ENCODE results near the gene FAM20B.
"Not testable (repeated sequence)": the region's sequence is repeated elsewhere in the genome, so short reads cannot be mapped to it uniquely, and the experiment has no call there.

Gene FAM20B, protein sequence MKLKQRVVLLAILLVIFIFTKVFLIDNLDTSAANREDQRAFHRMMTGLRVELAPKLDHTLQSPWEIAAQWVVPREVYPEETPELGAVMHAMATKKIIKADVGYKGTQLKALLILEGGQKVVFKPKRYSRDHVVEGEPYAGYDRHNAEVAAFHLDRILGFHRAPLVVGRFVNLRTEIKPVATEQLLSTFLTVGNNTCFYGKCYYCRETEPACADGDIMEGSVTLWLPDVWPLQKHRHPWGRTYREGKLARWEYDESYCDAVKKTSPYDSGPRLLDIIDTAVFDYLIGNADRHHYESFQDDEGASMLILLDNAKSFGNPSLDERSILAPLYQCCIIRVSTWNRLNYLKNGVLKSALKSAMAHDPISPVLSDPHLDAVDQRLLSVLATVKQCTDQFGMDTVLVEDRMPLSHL

DNA sequence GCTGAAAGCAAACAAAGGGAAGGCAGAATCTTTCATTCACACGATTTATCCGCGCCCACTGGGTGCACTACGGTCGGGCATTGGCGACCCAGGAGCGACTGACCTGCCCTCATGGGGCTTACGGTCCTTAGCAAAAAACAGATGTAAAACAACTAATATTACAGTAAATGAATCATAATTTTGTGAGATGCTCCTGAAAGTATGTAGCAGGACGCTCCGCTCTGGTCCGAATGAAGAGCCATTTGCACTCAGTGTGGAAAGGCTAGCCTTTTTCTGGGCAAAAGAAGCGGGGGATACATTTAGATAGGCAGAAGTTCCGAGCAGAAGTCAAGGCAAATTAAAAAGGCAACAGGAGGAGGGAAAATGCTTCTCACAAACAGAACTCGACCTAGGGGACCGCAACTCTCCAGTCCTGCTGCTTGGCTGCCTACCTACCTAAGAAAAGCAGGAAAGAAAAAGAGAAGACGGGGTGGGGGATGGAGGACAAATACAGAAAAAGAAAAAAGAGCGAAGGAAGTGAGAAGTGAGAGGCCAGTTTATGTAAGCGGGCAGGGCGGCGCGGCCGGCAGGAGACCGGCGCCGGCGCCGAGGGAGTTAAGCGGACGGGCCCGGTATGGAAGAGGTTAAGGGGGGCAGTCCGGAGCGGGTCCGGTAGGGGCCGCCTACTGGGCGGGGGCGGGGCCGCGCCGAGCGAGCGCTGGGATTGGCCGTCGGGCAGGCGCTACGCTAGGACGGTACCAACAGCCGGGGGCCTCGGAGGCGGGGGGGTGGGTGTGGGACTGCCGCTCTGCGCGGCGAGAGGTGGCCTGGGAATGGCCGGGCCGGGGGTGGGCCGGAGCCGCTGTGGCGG is at the start of gene FAM20B:
Gene FAM20B (plus strand): TSS at position 770 of the 850 bp plus-strand sequence. CDS start 17,954 bp downstream, outside the sequence.
- no peaks in the 10 kb centered on the region for H3K9me3 ChIP-seq (ENCODE audit: control insufficient read depth in 5 of 5, low read length in 5 of 5)
- H3K4me3 ChIP-seq (ENCODE audit: low read depth in 1 of 5, low read length in 5 of 5) = peak within 1 kb of the TSS; percentile 77 to 88 (median 80)
- H3K9ac ChIP-seq (ENCODE audit: low read length in 5 of 5) = peak within 1 kb of the TSS; percentile 30 to 98 (median 91)
- no peaks in the 10 kb centered on the region for H3K27me3 ChIP-seq (ENCODE audit: control insufficient read depth in 5 of 5, insufficient read depth in 4 of 5, low read length in 5 of 5)
- no peaks in the 10 kb centered on the region for H3K36me3 ChIP-seq (ENCODE audit: control insufficient read depth in 5 of 5, insufficient read depth in 5 of 5, low read length in 5 of 5)
- H3K27ac ChIP-seq (ENCODE audit: low read depth, low read length) = peak within 1 kb of the TSS; percentile 85
- H3K4me1 ChIP-seq (ENCODE audit: control insufficient read depth in 5 of 5, insufficient read depth in 5 of 5, low read length in 5 of 5) = peaks cover 2 to 38% (median 34%) of the 10 kb centered on the region in 5 donors

DNA sequence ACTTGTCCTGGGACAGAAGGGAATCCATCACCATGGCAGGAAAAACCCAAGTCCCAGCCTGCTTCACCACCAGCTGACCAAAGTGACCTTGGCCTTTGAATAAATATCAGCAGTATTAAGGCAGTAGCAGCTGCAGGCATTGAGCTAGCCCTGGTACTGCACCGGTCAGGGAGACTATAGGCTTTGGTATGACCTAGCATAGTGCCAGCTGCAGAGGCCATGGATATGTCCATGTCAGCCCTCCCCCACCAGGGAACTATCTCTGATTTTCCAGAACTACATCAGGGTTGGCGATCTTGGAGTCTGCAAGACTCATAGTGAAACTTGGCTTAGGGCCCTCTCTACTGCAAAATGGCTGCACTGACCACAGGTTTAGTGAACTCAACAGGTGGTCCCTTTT is 49.2 kb upstream of the FAM20B start:
- Histone ChIP-seq H3K36me3 (ENCODE audit: control insufficient read depth in 5 of 5, insufficient read depth in 5 of 5, low read length in 5 of 5) (no peaks in the 10 kb centered on the region), H3K9me3 (ENCODE audit: control insufficient read depth in 5 of 5, low read length in 5 of 5) (peaks cover 4 to 24% (median 12%) of the 10 kb centered on the region in 5 donors), H3K4me1 (ENCODE audit: control insufficient read depth in 5 of 5, insufficient read depth in 5 of 5, low read length in 5 of 5) (peaks cover 0 to 8% (median 0%) of the 10 kb centered on the region in 5 donors), H3K27me3 (ENCODE audit: control insufficient read depth in 5 of 5, insufficient read depth in 4 of 5, low read length in 5 of 5) (no peaks in the 10 kb centered on the region), H3K27ac (ENCODE audit: low read depth, low read length) (no peak overlapping the region), H3K4me3 (ENCODE audit: low read depth in 1 of 5, low read length in 5 of 5) (no peak overlapping the region), H3K9ac (ENCODE audit: low read length in 5 of 5) (no peak overlapping the region)

DNA sequence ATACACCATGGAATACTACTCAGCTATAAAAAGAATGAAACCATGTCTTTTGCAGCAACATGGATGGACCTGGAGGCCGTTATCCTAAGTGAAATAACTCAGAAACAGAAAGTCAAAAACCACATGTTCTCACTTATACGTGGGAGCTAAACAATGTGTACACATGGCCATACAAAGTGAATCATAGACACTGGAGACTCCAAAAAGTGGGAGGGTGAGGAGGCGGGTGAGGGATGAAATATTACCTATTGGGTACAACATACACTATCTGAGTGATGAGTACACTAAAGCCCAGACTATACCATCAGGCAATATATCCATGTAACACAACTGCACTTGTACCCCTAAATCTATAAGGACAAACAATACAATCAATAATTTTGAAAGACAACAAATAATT is 39.5 kb upstream of the FAM20B start:
- no peaks in the 10 kb centered on the region for H3K9me3 ChIP-seq (ENCODE audit: control insufficient read depth in 5 of 5, low read length in 5 of 5)
- H3K36me3 ChIP-seq (ENCODE audit: control insufficient read depth in 5 of 5, insufficient read depth in 5 of 5, low read length in 5 of 5) = no peaks in the 10 kb centered on the region
- H3K4me3 ChIP-seq (ENCODE audit: low read depth in 1 of 5, low read length in 5 of 5) = no peak overlapping the region
- H3K4me1 ChIP-seq (ENCODE audit: control insufficient read depth in 5 of 5, insufficient read depth in 5 of 5, low read length in 5 of 5) = no peaks in the 10 kb centered on the region
- H3K9ac ChIP-seq (ENCODE audit: low read length in 5 of 5) = no peak overlapping the region
- H3K27me3 ChIP-seq (ENCODE audit: control insufficient read depth in 5 of 5, insufficient read depth in 4 of 5, low read length in 5 of 5) = no peaks in the 10 kb centered on the region
- no peak overlapping the region for H3K27ac ChIP-seq (ENCODE audit: low read depth, low read length)

DNA sequence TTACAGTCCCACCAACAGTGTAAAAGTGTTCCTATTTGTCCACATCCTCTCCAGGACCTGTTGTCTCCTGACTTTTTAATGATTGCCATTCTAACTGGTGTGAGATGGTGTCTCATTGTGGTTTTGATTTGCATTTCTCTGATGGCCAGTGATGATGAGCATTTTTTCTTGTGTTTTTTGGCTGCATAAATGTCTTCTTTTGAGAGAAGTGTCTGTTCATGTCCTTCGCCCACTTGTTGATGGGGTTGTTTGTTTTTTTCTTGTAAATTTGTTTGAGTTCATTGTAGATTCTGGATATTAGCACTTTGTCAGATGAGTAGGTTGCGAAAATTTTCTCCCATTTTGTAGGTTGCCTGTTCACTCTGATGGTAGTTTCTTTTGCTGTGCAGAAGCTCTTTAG is 37.5 kb upstream of the FAM20B start:
- not testable (repeated sequence) for H3K27ac ChIP-seq (ENCODE audit: low read depth, low read length); H3K4me1 ChIP-seq (ENCODE audit: control insufficient read depth in 5 of 5, insufficient read depth in 5 of 5, low read length in 5 of 5); H3K9me3 ChIP-seq (ENCODE audit: control insufficient read depth in 5 of 5, low read length in 5 of 5); H3K36me3 ChIP-seq (ENCODE audit: control insufficient read depth in 5 of 5, insufficient read depth in 5 of 5, low read length in 5 of 5); H3K9ac ChIP-seq (ENCODE audit: low read length in 5 of 5); H3K4me3 ChIP-seq (ENCODE audit: low read depth in 1 of 5, low read length in 5 of 5); H3K27me3 ChIP-seq (ENCODE audit: control insufficient read depth in 5 of 5, insufficient read depth in 4 of 5, low read length in 5 of 5)

DNA sequence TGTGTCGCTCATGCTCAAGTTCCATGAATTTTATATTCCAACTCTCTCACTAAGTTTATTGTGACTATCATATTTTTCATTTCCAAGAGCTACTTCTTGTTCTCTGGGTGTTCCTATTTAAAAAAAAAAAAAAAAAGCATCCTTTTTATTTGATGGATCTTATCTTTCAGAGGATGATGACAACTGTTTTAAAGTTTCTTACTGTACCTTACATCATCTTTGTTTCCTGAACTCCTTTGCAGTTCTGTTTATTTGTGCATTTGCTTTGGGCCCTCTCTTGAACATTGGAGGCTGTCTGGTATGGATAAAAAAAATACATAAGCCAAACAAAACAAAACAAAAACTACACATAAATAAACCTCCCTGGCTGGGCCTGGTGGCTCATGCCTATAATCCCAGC is 32.1 kb upstream of the FAM20B start:
- Histone ChIP-seq H3K4me3 (ENCODE audit: low read depth in 1 of 5, low read length in 5 of 5) (no peak overlapping the region), H3K9me3 (ENCODE audit: control insufficient read depth in 5 of 5, low read length in 5 of 5) (peaks cover 0 to 6% (median 0%) of the 10 kb centered on the region in 5 donors), H3K27me3 (ENCODE audit: control insufficient read depth in 5 of 5, insufficient read depth in 4 of 5, low read length in 5 of 5) (no peaks in the 10 kb centered on the region), H3K4me1 (ENCODE audit: control insufficient read depth in 5 of 5, insufficient read depth in 5 of 5, low read length in 5 of 5) (no peaks in the 10 kb centered on the region), H3K27ac (ENCODE audit: low read depth, low read length) (no peak overlapping the region), H3K9ac (ENCODE audit: low read length in 5 of 5) (no peak overlapping the region), H3K36me3 (ENCODE audit: control insufficient read depth in 5 of 5, insufficient read depth in 5 of 5, low read length in 5 of 5) (no peaks in the 10 kb centered on the region)

DNA sequence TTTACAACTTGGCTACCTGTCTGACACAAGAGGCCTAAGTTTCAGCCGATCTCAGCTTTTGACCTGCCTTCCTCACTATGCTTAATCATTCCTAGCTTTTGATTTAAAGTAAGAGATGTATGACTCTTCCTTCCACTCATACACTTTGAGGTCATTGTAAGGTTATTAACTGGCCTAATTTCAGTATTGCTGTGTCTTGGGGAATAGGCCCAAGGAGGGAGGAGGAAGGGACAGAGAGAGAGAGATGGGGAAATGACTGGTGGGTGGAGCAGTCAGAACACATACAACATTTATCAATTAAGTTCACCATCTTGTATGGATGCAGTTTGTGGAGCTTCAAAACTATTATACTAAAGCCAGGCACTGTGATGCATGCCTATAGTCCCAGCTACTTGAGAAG is 28.3 kb upstream of the FAM20B start:
- Histone ChIP-seq H3K4me1 (ENCODE audit: control insufficient read depth in 5 of 5, insufficient read depth in 5 of 5, low read length in 5 of 5) (peaks cover 0 to 2% (median 2%) of the 10 kb centered on the region in 5 donors), H3K27ac (ENCODE audit: low read depth, low read length) (no peak overlapping the region), H3K27me3 (ENCODE audit: control insufficient read depth in 5 of 5, insufficient read depth in 4 of 5, low read length in 5 of 5) (no peaks in the 10 kb centered on the region), H3K9ac (ENCODE audit: low read length in 5 of 5) (no peak overlapping the region), H3K9me3 (ENCODE audit: control insufficient read depth in 5 of 5, low read length in 5 of 5) (peaks cover 0 to 6% (median 0%) of the 10 kb centered on the region in 5 donors), H3K36me3 (ENCODE audit: control insufficient read depth in 5 of 5, insufficient read depth in 5 of 5, low read length in 5 of 5) (no peaks in the 10 kb centered on the region), H3K4me3 (ENCODE audit: low read depth in 1 of 5, low read length in 5 of 5) (no peak overlapping the region)

DNA sequence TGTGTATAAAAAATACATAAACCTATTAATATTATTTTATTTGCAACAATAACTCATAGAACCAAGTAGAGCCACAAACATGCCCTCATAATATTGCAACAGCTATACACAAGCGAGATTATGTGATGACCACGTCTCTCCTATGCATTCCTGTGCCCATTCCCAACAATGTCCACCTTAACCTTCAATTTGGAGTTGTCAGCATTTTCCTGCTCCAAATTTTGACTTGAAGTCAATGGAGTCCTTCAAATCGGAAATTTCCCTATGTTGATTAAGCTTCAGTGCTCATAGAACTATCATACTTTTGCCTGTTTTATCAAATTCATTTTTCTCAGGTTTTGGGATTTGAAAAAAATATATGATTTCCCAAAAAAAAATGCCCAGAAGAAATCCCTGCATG is 27.4 kb upstream of the FAM20B start:
- Histone ChIP-seq H3K9me3 (ENCODE audit: control insufficient read depth in 5 of 5, low read length in 5 of 5) (peaks cover 0 to 6% (median 0%) of the 10 kb centered on the region in 5 donors), H3K27ac (ENCODE audit: low read depth, low read length) (no peak overlapping the region), H3K9ac (ENCODE audit: low read length in 5 of 5) (no peak overlapping the region)

DNA sequence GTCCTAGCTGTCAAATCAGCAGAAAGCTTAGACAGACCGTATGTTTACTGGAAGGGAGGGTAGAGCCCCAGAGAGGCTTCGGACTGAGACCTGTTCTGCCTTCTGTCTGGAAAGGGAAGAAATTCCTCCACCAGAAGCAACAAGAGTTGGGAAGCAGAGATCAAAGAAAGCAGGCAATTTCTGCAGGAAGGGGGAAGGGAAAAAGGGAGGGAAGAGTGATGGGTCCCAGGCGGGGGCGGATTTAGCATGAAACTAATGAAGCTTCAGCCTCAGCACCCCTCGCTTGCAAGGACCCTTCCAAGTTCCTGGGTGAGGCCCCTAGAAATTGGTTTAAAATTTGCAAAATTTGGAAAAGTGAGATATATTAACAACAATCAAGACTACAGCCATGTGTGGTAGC is 26.6 kb upstream of the FAM20B start:
- no peak overlapping the region for H3K4me3 ChIP-seq (ENCODE audit: low read depth in 1 of 5, low read length in 5 of 5)
- no peaks in the 10 kb centered on the region for H3K36me3 ChIP-seq (ENCODE audit: control insufficient read depth in 5 of 5, insufficient read depth in 5 of 5, low read length in 5 of 5)
- peaks cover 0 to 10% (median 9%) of the 10 kb centered on the region in 5 donors for H3K4me1 ChIP-seq (ENCODE audit: control insufficient read depth in 5 of 5, insufficient read depth in 5 of 5, low read length in 5 of 5)
- H3K27me3 ChIP-seq (ENCODE audit: control insufficient read depth in 5 of 5, insufficient read depth in 4 of 5, low read length in 5 of 5) = no peaks in the 10 kb centered on the region
- no peak overlapping the region for H3K9ac ChIP-seq (ENCODE audit: low read length in 5 of 5)
- H3K9me3 ChIP-seq (ENCODE audit: control insufficient read depth in 5 of 5, low read length in 5 of 5) = peaks cover 0 to 6% (median 0%) of the 10 kb centered on the region in 5 donors
- H3K27ac ChIP-seq (ENCODE audit: low read depth, low read length) = no peak overlapping the region

More for the DNA sequence above, 27.4 kb upstream of the FAM20B start:
- peaks cover 0 to 10% (median 9%) of the 10 kb centered on the region in 5 donors for H3K4me1 ChIP-seq (ENCODE audit: control insufficient read depth in 5 of 5, insufficient read depth in 5 of 5, low read length in 5 of 5)
- no peaks in the 10 kb centered on the region for H3K36me3 ChIP-seq (ENCODE audit: control insufficient read depth in 5 of 5, insufficient read depth in 5 of 5, low read length in 5 of 5)
- no peaks in the 10 kb centered on the region for H3K27me3 ChIP-seq (ENCODE audit: control insufficient read depth in 5 of 5, insufficient read depth in 4 of 5, low read length in 5 of 5)
- no peak overlapping the region for H3K4me3 ChIP-seq (ENCODE audit: low read depth in 1 of 5, low read length in 5 of 5)

DNA sequence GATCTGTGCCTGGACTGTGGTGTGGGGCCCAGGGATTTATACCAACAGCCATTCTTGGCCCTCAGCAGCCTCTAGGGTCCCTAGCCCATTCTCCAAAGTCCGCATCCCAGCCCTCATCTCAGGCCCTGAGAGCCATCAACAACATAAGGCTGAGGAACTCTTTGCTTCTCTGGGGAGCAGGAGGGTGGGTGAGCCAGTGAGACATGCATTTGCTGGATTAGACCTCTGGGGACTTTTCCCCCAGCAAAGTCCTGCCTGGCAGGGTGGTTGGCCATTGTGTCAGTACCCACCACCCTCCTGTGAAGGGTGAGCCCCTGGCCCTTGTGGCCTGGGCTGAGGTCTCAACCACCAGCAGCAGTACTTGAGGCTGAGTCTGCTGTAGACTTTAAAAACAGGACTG is 24.2 kb upstream of the FAM20B start:
- Histone ChIP-seq H3K9me3 (ENCODE audit: control insufficient read depth in 5 of 5, low read length in 5 of 5) (no peaks in the 10 kb centered on the region), H3K36me3 (ENCODE audit: control insufficient read depth in 5 of 5, insufficient read depth in 5 of 5, low read length in 5 of 5) (no peaks in the 10 kb centered on the region), H3K9ac (ENCODE audit: low read length in 5 of 5) (peak overlapping the region in 1 of 5 donors; percentile 20), H3K27ac (ENCODE audit: low read depth, low read length) (no peak overlapping the region), H3K27me3 (ENCODE audit: control insufficient read depth in 5 of 5, insufficient read depth in 4 of 5, low read length in 5 of 5) (no peaks in the 10 kb centered on the region), H3K4me1 (ENCODE audit: control insufficient read depth in 5 of 5, insufficient read depth in 5 of 5, low read length in 5 of 5) (peaks cover 0 to 10% (median 9%) of the 10 kb centered on the region in 5 donors), H3K4me3 (ENCODE audit: low read depth in 1 of 5, low read length in 5 of 5) (no peak overlapping the region)

DNA sequence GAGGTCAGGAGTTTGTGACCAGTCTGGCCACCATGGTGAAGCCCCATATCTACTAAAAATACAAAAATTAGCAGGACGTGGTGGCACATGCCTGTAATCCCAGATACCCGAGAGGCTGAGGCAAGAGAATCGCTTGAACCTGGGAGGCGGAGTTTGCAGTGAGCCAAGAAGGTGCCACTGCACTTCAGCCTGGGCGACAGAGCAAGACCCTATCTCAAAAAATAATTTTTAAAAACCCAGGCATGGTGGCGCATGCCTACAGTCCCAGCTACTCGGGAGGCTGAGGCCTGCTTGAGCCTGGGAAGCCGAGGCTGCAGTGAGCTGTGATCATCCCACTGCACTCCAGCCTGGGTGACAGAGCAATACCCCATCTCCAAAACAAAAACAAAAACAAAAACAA is 23.6 kb upstream of the FAM20B start:
- not testable (repeated sequence) for H3K36me3 ChIP-seq (ENCODE audit: control insufficient read depth in 5 of 5, insufficient read depth in 5 of 5, low read length in 5 of 5); H3K27me3 ChIP-seq (ENCODE audit: control insufficient read depth in 5 of 5, insufficient read depth in 4 of 5, low read length in 5 of 5); H3K9ac ChIP-seq (ENCODE audit: low read length in 5 of 5); H3K4me3 ChIP-seq (ENCODE audit: low read depth in 1 of 5, low read length in 5 of 5); H3K27ac ChIP-seq (ENCODE audit: low read depth, low read length); H3K9me3 ChIP-seq (ENCODE audit: control insufficient read depth in 5 of 5, low read length in 5 of 5)
- peaks cover 0 to 10% (median 9%) of the 10 kb centered on the region in 5 donors for H3K4me1 ChIP-seq (ENCODE audit: control insufficient read depth in 5 of 5, insufficient read depth in 5 of 5, low read length in 5 of 5)
